ENCODE results near the gene TSC2. TPM values are rescaled to one million over a fixed set of nuclear protein-coding genes. Genes with fewer than 3 reads are reported as not detected.
"Not testable (repeated sequence)": the region's sequence is repeated elsewhere in the genome, so short reads cannot be mapped to it uniquely, and the experiment has no call there.

TSC2 gene
- total RNA-seq, 2 donors from 2014 or later, result 86.3 to 168 TPM

DNA sequence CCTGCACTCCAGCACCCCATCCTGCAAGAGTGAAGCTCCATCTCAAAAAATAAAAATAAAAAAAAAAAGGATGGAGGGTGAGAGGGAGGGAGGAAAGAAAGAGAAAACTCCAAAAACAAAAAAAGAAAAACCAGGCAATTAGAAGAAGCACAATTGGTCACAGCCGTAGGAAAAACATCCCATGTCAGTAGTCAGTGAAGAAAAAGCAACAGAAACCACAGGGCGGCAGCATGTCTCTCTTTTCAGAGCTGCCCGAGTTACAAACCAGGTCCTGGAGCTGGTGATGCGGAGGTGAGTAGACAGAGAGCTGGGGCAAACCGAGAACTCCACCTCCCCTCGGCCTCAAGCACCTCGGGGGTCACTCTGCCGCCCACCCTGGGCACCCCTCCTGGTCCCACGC lies 73.5 kb downstream of the TSC2 start:
- peak overlapping the region; percentile 84 to 92 for H3K27ac ChIP-seq
- H3K27me3 ChIP-seq (replicated peaks; ENCODE audit: insufficient read depth); H3K4me3 ChIP-seq; H3K9me3 ChIP-seq; H3K36me3 ChIP-seq; intact Hi-C loops (cut with DNase I): not testable (repeated sequence)
- peaks cover 27% of the 10 kb centered on the region for H3K4me1 ChIP-seq (replicated peaks)
- peak; percentile 23 for TF ChIP-seq POLR2AphosphoS5 (IDR thresholded peaks at IDR 0.05)
- TF ChIP-seq, protein P1, sequence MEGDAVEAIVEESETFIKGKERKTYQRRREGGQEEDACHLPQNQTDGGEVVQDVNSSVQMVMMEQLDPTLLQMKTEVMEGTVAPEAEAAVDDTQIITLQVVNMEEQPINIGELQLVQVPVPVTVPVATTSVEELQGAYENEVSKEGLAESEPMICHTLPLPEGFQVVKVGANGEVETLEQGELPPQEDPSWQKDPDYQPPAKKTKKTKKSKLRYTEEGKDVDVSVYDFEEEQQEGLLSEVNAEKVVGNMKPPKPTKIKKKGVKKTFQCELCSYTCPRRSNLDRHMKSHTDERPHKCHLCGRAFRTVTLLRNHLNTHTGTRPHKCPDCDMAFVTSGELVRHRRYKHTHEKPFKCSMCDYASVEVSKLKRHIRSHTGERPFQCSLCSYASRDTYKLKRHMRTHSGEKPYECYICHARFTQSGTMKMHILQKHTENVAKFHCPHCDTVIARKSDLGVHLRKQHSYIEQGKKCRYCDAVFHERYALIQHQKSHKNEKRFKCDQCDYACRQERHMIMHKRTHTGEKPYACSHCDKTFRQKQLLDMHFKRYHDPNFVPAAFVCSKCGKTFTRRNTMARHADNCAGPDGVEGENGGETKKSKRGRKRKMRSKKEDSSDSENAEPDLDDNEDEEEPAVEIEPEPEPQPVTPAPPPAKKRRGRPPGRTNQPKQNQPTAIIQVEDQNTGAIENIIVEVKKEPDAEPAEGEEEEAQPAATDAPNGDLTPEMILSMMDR (IDR thresholded peaks at IDR 0.05), result peak in 2 of 4 experiments; percentile 38 to 55
- 32% methylated on average over 6 of the region's 9 CpGs for WGBS
- DNase-seq (ENCODE audit: low spot score), result peak; percentile 49

DNA sequence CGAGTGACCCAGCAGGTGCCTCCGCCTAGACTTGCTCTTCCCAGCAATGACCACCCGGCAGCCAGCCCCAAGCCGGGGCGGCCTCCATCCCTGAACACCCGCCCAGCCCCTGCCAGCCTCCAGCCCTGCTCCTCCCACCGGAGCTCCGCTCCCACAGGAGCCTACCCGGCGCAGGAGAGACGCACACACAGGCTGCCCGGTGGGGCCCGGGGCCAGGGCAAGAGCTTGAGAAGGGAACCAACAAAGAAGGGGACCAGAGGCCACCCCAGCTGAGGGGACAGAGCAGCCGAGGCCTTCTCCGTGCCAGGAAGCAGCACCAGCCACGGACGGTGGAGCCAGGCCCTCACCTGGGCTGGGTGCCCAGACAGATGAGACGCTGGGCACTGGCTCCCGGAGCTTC lies 74.1 kb downstream of the TSC2 start:
- TF ChIP-seq, protein P1 (IDR thresholded peaks at IDR 0.05), result no peak
- peak; percentile 11 for TF ChIP-seq POLR2AphosphoS5 (IDR thresholded peaks at IDR 0.05)
- Histone ChIP-seq H3K4me1 (replicated peaks) (peaks cover 31% of the 10 kb centered on the region), H3K4me3 (no peak overlapping the region), H3K27ac (peak overlapping the region; percentile 84 to 92), H3K27me3 (replicated peaks; ENCODE audit: insufficient read depth) (no peaks in the 10 kb centered on the region), H3K36me3 (no peaks in the 10 kb centered on the region), H3K9me3 (no peaks in the 10 kb centered on the region)
- intact Hi-C loops (cut with DNase I), result no loop called here
- peak; percentile 60 for DNase-seq (ENCODE audit: low spot score)
- 19% methylated on average over 18 of the region's 19 CpGs for WGBS

DNA sequence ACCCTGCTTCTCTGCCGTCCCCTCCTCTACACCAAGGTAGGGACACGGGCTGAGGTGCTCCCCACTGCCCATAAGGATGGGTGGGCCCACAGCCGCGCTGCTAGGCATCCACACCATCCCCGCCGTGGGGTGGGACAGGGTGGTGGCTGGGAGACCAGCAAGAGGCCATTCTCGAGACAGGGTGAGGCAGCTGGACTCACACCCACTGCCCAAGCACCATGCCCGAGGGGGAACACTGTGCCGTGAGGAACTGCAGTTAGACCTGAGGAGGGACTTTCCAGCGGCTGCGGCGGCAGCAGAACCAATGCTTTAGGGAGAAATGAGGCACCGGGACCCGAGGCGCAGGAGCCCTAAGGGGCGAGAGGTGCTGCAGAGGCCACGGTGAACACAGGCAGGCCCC lies 74.6 kb downstream of the TSC2 start:
- no peaks in the 10 kb centered on the region for H3K9me3 ChIP-seq
- peak overlapping the region; percentile 84 to 92 for H3K27ac ChIP-seq
- TF ChIP-seq, protein P1 (IDR thresholded peaks at IDR 0.05), result no peak
- TF ChIP-seq POLR2AphosphoS5 (IDR thresholded peaks at IDR 0.05) (no peak), POLR2A (IDR thresholded peaks at IDR 0.05) (no peak)
- no peak overlapping the region for H3K4me3 ChIP-seq
- no peaks in the 10 kb centered on the region for H3K27me3 ChIP-seq (replicated peaks; ENCODE audit: insufficient read depth)
- intact Hi-C loops (cut with DNase I), result no loop called here
- no peak for DNase-seq (ENCODE audit: low spot score)
- 69% methylated on average over 17 of the region's 17 CpGs for WGBS
- H3K36me3 ChIP-seq, result no peaks in the 10 kb centered on the region
- peaks cover 32% of the 10 kb centered on the region for H3K4me1 ChIP-seq (replicated peaks)

DNA sequence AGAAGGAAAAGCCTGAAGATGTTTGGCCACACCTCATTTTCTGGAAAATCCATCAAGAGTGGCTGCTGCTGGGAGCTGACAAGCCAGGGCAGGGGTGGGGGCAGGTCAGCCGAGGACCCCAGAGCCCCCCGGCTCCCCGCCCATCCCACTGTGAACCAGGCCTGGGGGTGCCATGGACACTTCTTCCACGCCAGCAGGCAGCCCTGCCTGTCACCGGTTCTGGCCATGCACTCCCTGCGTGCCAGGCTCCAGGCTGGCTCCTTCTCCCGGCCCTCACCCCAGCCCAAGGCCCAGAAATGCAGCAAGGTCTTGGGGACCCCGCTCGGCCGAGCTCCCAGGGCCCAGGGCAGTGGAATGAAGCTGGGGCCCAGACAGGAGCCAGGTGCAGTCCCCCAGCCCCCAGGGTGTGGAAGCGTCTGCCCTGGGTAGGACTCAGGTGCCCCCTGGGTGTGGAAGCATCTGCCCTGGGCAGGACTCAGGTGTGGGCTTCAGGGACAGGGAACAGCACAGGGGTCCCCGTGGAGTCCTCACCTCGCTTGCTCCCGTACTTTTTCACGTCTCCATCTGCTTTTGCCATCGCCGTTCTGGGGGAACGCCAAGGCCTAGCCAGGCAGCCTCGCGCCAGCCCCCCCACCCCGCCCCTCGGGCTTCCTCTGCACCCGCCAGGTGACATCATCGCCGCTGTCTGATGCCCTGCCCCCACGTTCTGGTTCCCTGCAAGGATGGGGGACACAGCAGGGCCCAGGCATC lies 75.3 kb downstream of the TSC2 start:
- H3K9me3 ChIP-seq; H3K27me3 ChIP-seq (replicated peaks; ENCODE audit: insufficient read depth); intact Hi-C loops (cut with DNase I); H3K4me3 ChIP-seq; H3K36me3 ChIP-seq; DNase-seq (ENCODE audit: low spot score): not testable (repeated sequence)
- WGBS, result 54% methylated on average over 13 of the region's 26 CpGs
- H3K4me1 ChIP-seq (replicated peaks), result peaks cover 32% of the 10 kb centered on the region
- H3K27ac ChIP-seq, result peak overlapping the region; percentile 84 to 92

DNA sequence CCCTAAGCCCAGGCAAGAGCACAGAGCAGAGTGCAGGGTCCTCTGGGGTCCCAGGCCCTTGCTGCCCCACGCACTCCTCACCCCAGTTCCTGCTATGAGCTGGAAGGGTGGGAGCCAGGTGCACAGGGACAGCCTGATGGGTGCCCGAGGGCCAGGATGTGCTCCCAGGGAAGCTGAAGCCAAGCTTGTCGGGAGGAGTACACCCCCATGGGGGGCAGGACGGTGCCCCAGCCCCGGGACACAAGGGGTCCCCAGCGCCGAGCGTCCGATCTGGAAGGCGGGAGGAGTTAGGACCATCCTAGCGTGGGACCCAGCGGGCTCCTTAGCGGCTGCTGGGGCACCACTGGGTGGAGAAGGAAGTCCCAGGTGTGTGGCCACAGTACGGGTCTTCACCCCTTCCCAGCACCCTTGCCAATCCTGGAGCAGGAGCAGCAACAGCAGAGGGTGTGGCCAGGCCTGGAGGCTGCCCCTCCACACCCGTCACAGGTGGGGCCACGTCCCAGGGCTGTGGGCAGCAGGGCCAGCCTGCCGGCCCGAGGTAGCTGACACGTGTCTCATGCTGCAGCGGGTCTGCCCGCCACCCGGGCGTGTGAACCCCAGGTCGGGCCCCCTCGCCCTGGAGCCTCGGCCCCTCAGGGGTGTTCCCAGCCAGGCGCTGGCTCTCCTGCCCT lies 76.1 kb downstream of the TSC2 start:
- H3K27me3 ChIP-seq (replicated peaks; ENCODE audit: insufficient read depth); intact Hi-C loops (cut with DNase I); H3K36me3 ChIP-seq; H3K4me3 ChIP-seq; DNase-seq (ENCODE audit: low spot score); H3K9me3 ChIP-seq: not testable (repeated sequence)
- WGBS, result 34% methylated on average over 10 of the region's 27 CpGs
- H3K4me1 ChIP-seq (replicated peaks), result peaks cover 32% of the 10 kb centered on the region
- peak overlapping the region; percentile 84 to 92 for H3K27ac ChIP-seq

DNA sequence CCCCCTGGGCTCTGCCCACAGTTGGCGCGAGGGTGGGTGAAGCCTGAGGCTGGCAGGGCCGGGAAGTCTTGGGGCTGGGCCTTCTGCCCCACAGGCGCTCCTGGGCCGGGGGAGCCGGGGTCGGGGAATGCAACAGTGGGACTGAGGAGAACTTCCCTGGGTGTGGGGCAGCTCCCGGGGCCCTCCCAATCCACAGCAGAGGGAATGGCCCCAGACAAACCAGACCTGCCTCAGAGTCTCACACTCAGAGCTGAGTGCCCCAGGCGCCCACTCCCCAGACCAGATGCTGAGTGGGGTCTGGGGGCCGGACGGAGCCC lies 76.5 kb downstream of the TSC2 start:
- WGBS, result 24% methylated on average over 6 of the region's 11 CpGs
- DNase-seq (ENCODE audit: low spot score); H3K9me3 ChIP-seq; H3K27me3 ChIP-seq (replicated peaks; ENCODE audit: insufficient read depth); H3K4me3 ChIP-seq; intact Hi-C loops (cut with DNase I); H3K36me3 ChIP-seq: not testable (repeated sequence)
- Histone ChIP-seq H3K27ac (peak overlapping the region; percentile 84 to 92), H3K4me1 (replicated peaks) (peaks cover 32% of the 10 kb centered on the region)
